ENCODE results near the gene CABLES2. TPM values are rescaled to one million over a fixed set of nuclear protein-coding genes. Genes with fewer than 3 reads are reported as not detected.

Gene CABLES2
- total and polyA plus RNA-seq, 2 experiments from 2014 or later, result 0.66 to 7.3 TPM

DNA sequence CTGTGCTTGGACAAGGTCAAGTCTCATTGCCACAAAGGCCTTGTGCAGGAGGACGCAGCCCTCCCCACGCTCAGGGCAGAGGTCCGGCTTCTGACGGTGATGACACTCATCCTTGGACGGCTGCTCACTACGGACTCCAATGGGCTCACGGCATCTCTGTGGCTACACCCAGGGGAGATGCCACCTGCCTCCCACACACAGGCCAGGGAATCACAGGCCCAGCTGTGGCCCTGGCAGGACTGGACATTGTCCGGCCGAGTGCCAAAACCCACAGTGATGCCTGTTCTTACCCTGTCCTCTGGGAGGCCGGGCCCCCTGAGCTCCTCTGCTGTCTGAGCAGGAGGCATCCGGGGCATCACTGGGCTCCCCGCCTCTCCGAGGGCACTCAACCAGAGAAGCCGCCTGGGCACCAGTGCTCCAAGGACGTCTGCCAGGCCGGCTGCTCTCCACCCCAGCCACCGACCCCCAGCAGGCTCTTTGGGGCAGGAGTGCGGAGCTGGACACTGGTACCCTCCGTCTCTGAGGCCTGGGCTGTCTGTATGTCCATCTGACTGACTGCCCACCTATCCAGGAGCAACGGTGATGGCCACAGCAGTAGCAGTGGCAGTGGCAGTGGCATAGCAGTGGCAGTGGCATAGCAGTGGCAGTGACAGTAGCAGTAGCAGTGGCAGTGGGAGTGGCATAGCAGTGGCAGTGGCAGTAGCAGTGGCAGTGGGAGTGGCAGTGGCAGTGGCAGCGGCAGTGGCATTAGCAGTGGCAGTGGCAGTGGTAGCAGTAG, 18.4 kb upstream of the CABLES2 start:
- H3K9ac ChIP-seq, result no peak overlapping the region
- H3K9me3 ChIP-seq (ENCODE audit: low read depth), result no peaks in the 10 kb centered on the region
- H3K4me2 ChIP-seq (ENCODE audit: unreplicated experiment), result no peak overlapping the region
- in situ Hi-C loops (cut with MboI), result no loop called here
- no peaks in the 10 kb centered on the region for H3K4me1 ChIP-seq (ENCODE audit: insufficient read depth)
- H3K4me3 ChIP-seq, result no peak overlapping the region
- H3K9me2 ChIP-seq (ENCODE audit: insufficient read depth), result no peaks in the 10 kb centered on the region
- 52 to 55% methylated on average over 18 to 20 of the region's 21 CpGs for WGBS, 2 experiments (ENCODE audit: low coverage in 1 of 2, low lambda C conversion rate in 2 of 2, missing lambda C conversion rate in 2 of 2)
- no peaks in the 10 kb centered on the region for H3K36me3 ChIP-seq (ENCODE audit: low read depth)
- no peak overlapping the region for H2AFZ ChIP-seq
- H3K27me3 ChIP-seq (replicated peaks; ENCODE audit: insufficient read depth), result no peaks in the 10 kb centered on the region; the same call in 1 of the 2 replicates
- TF ChIP-seq EZH2phosphoT487 (IDR thresholded peaks at IDR 0.05; ENCODE audit: insufficient read depth, low read depth), result no peak
- TF ChIP-seq EZH2 (IDR thresholded peaks at IDR 0.05; ENCODE audit: insufficient read depth, poor library complexity, severe bottlenecking), result no peak
- no peaks in the 10 kb centered on the region for H4K20me1 ChIP-seq (ENCODE audit: insufficient read depth)
- H3K27ac ChIP-seq, result no peak overlapping the region
- no peaks in the 10 kb centered on the region for H3K79me2 ChIP-seq (ENCODE audit: insufficient read depth)
- no peaks in the 10 kb centered on the region for H3F3A ChIP-seq (ENCODE audit: insufficient read depth)
- DNase-seq, result no peak

GRCh38 chr20:62424249-62425107, 17.4 kb upstream of the CABLES2 start:
- H3K36me3 ChIP-seq (ENCODE audit: low read depth), result no peaks in the 10 kb centered on the region
- no peaks in the 10 kb centered on the region for H3F3A ChIP-seq (ENCODE audit: insufficient read depth)
- WGBS, 2 experiments (ENCODE audit: low coverage in 1 of 2, low lambda C conversion rate in 2 of 2, missing lambda C conversion rate in 2 of 2), result 38 to 43% methylated on average over 20 to 23 of the region's 23 CpGs
- H2AFZ ChIP-seq, result no peak overlapping the region
- no peak overlapping the region for H3K4me2 ChIP-seq (ENCODE audit: unreplicated experiment)
- no peaks in the 10 kb centered on the region for H3K4me1 ChIP-seq (ENCODE audit: insufficient read depth)
- no peaks in the 10 kb centered on the region for H3K9me3 ChIP-seq (ENCODE audit: low read depth)
- TF ChIP-seq EZH2 (IDR thresholded peaks at IDR 0.05; ENCODE audit: insufficient read depth, poor library complexity, severe bottlenecking) (no peak), EZH2phosphoT487 (IDR thresholded peaks at IDR 0.05; ENCODE audit: insufficient read depth, low read depth) (no peak)
- H3K79me2 ChIP-seq (ENCODE audit: insufficient read depth), result no peaks in the 10 kb centered on the region
- no peaks in the 10 kb centered on the region; the same call in 1 of the 2 replicates for H3K27me3 ChIP-seq (replicated peaks; ENCODE audit: insufficient read depth)
- H3K9me2 ChIP-seq (ENCODE audit: insufficient read depth), result no peaks in the 10 kb centered on the region
- no peak for DNase-seq
- H3K9ac ChIP-seq, result no peak overlapping the region
- H4K20me1 ChIP-seq (ENCODE audit: insufficient read depth), result no peaks in the 10 kb centered on the region
- in situ Hi-C loops (cut with MboI), result no loop called here
- H3K27ac ChIP-seq, result no peak overlapping the region
- no peak overlapping the region for H3K4me3 ChIP-seq

- no peaks in the 10 kb centered on the region for H3K4me1 ChIP-seq (ENCODE audit: insufficient read depth)
- no peaks in the 10 kb centered on the region for H3K79me2 ChIP-seq (ENCODE audit: insufficient read depth)
- no peaks in the 10 kb centered on the region for H3K9me3 ChIP-seq (ENCODE audit: low read depth)
- no peak overlapping the region for H3K27ac ChIP-seq
- TF ChIP-seq EZH2 (IDR thresholded peaks at IDR 0.05; ENCODE audit: insufficient read depth, poor library complexity, severe bottlenecking) (no peak), EZH2phosphoT487 (IDR thresholded peaks at IDR 0.05; ENCODE audit: insufficient read depth, low read depth) (no peak)
- H2AFZ ChIP-seq, result no peak overlapping the region
- no peaks in the 10 kb centered on the region for H3K36me3 ChIP-seq (ENCODE audit: low read depth)
- DNase-seq, result no peak
- H4K20me1 ChIP-seq (ENCODE audit: insufficient read depth), result no peaks in the 10 kb centered on the region
- no peak overlapping the region for H3K4me2 ChIP-seq (ENCODE audit: unreplicated experiment)
- H3K9ac ChIP-seq, result no peak overlapping the region
- H3K27me3 ChIP-seq (replicated peaks; ENCODE audit: insufficient read depth), result no peaks in the 10 kb centered on the region; the same call in 1 of the 2 replicates
- WGBS, 2 experiments (ENCODE audit: low coverage in 1 of 2, low lambda C conversion rate in 2 of 2, missing lambda C conversion rate in 2 of 2), result 3% methylated on average over 8 to 10 of the region's 10 CpGs
- H3K4me3 ChIP-seq, result no peak overlapping the region
- no peaks in the 10 kb centered on the region for H3K9me2 ChIP-seq (ENCODE audit: insufficient read depth)
- in situ Hi-C loops (cut with MboI), result no loop called here
- H3F3A ChIP-seq (ENCODE audit: insufficient read depth), result no peaks in the 10 kb centered on the region
Observed at GRCh38 chr20:62423326-62423706, 16.2 kb upstream of the CABLES2 start.

DNA sequence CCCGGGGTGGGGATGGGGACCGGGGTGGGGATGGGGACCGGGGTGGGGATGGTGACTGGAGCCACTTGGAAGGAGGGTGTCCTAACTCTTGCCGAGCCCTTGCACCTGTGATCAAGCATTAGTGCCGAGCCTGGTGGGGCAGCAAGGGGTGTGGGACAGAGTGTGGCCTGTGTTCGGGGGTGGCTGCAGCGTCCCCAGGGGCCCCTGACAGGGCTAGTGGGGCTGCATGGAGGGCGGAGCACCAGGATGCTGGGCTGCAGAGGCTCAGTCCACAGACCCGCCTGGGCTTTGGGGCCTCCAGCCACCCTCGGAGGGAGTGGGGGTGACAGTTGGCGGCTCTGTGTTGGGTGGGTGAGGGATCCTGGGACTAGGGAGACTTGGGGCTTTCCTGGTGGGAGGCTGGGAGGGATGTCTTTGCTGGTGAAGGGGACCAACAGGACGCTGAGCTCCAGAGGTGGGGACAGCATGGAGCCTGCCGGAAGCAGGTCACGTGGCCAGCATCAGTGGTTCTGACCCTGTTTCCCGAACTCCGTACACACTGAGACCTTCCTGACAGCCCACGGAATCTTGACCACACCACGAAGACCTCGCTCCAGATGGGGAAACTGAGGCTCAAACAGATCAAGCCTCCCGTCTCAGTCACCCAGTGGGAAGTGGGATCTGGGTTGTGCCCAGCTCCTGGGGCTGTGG, 15.7 kb upstream of the CABLES2 start:
- Histone ChIP-seq H3K9me3 (ENCODE audit: low read depth) (no peaks in the 10 kb centered on the region), H3K4me1 (ENCODE audit: insufficient read depth) (no peaks in the 10 kb centered on the region), H3K36me3 (ENCODE audit: low read depth) (no peaks in the 10 kb centered on the region), H3K79me2 (ENCODE audit: insufficient read depth) (no peaks in the 10 kb centered on the region), H4K20me1 (ENCODE audit: insufficient read depth) (no peaks in the 10 kb centered on the region), H3K4me3 (no peak overlapping the region), H3K9ac (no peak overlapping the region), H3K4me2 (ENCODE audit: unreplicated experiment) (no peak overlapping the region), H3K27me3 (replicated peaks; ENCODE audit: insufficient read depth) (no peaks in the 10 kb centered on the region; the same call in 1 of the 2 replicates), H3K27ac (no peak overlapping the region), H3K9me2 (ENCODE audit: insufficient read depth) (no peaks in the 10 kb centered on the region), H2AFZ (no peak overlapping the region), H3F3A (ENCODE audit: insufficient read depth) (no peaks in the 10 kb centered on the region)
- DNase-seq, result no peak
- 48 to 54% methylated on average over 17 to 20 of the region's 20 CpGs for WGBS, 2 experiments (ENCODE audit: low coverage in 1 of 2, low lambda C conversion rate in 2 of 2, missing lambda C conversion rate in 2 of 2)
- TF ChIP-seq EZH2phosphoT487 (IDR thresholded peaks at IDR 0.05; ENCODE audit: insufficient read depth, low read depth) (no peak), EZH2 (IDR thresholded peaks at IDR 0.05; ENCODE audit: insufficient read depth, poor library complexity, severe bottlenecking) (no peak)
- in situ Hi-C loops (cut with MboI), result no loop called here

Data from GM23248 (cell line).